Heart left ventricle (tissue), 16 donors: Measurements from ENCODE around the gene TM9SF3. TPM values are rescaled to one million over a fixed set of nuclear protein-coding genes. Genes with fewer than 3 reads are reported as not detected.
A peak's percentile ranks its signal among the peaks of the same experiment; 100 is the strongest.

ENCODE experiments used
- ATAC-seq, 4 donors: fragments of 200-7000 bp; cut with Tn5 transposase; one replicate each; pipeline ENCODE4 v1.9.1; 2020 to 2022; ENCODE audit warnings: moderate library complexity in 4 of 4, mild to moderate bottlenecking in 3 of 4, moderate number of reproducible peaks in 1 of 4
- DNase-seq, 5 donors: peaks; one replicate each; pipeline ENCODE4 v3.0.0-alpha.2; 2020
- H3K27ac ChIP-seq, 12 donors: fragments of 200-600 bp; sonication (generic) in 4 of 12; one replicate each; pipeline versions ENCODE4 v1.5.0 to v1.8.0; 2016 to 2022; ENCODE audit warnings: mild to moderate bottlenecking in 2 of 12
- H3K27me3 ChIP-seq, 9 donors: fragments of 200-600 bp; sonication (generic) in 2 of 9; one replicate each; pipeline versions ENCODE4 v1.5.1 to v1.8.0; 2016 to 2022; ENCODE audit warnings: mild to moderate bottlenecking in 3 of 9
- H3K36me3 ChIP-seq, 9 donors: fragments of 200-600 bp; sonication (generic) in 2 of 9; one replicate each; pipeline versions ENCODE4 v1.5.0 to v1.8.0; 2018 to 2022; ENCODE audit warnings: mild to moderate bottlenecking in 2 of 9
- H3K4me1 ChIP-seq, 12 donors: fragments of 200-600 bp; sonication (generic) in 4 of 12; one replicate each; pipeline versions ENCODE4 v1.5.0 to v1.8.0; 2016 to 2022; ENCODE audit warnings: mild to moderate bottlenecking in 3 of 12
- H3K4me3 ChIP-seq, 12 donors: fragments of 200-600 bp; sonication (generic) in 4 of 12; one replicate each; pipeline versions ENCODE4 v1.5.0 to v1.8.0; 2017 to 2022; ENCODE audit warnings: mild to moderate bottlenecking in 9 of 12, moderate library complexity in 4 of 12
- H3K9me3 ChIP-seq, 12 donors: fragments of 200-600 bp; sonication (generic) in 4 of 12; one replicate each; pipeline versions ENCODE4 v1.5.0 to v1.8.0; 2016 to 2022; ENCODE audit warnings: mild to moderate bottlenecking in 1 of 12
- CTCF ChIP-seq, 12 donors: fragments of 200-600 bp; sonication (generic) in 4 of 12; IDR thresholded peaks; one replicate each; pipeline versions ENCODE4 v1.5.0 to v1.8.0; 2018 to 2022; ENCODE audit warnings: antibody characterized with exemption in 12 of 12, mild to moderate bottlenecking in 5 of 12
- POLR2A ChIP-seq, 2 donors: fragments of 450-650 bp; IDR thresholded peaks; one replicate each; pipeline ENCODE4 v1.6.1; 2017; ENCODE audit warnings: antibody characterized with exemption in 2 of 2, mild to moderate bottlenecking in 2 of 2, moderate library complexity in 2 of 2
- WGBS, 4 donors: extraction: QIAGEN DNeasy Blood & Tissue Kit in 2 of 4; methylation state at CpG; one replicate each; pipeline versions ENCODE4 v1.1.5 to v1.1.7; 2013 to 2018; 5-methylcytosine and 5-hydroxymethylcytosine counted together
- intact Hi-C, 10 donors: fragments of 100-400 bp; cut with DNase I; formaldehyde crosslinking; loops; one replicate each; pipeline versions ENCODE4 v1.11.1 to v1.14.2; 2022
- polyA plus RNA-seq, 2 donors: library from polyadenylated mRNA; stranded (reverse); fragments of 200-250 nt; gene quantifications; one replicate each; pipeline ENCODE4 v1.2.3, GENCODE V29; 2013
- total RNA-seq, 9 donors: library from RNA; depleted of rRNA in 2 of 9; stranded (reverse); fragments of >200 nt in 2 of 9; fragmentation: NEBNext Ultra II Directional in 3 of 9; extraction: Animal tissue kit (Norgen Biotek cat#: 25700) in 3 of 9; gene quantifications; one replicate each; pipeline versions ENCODE4 v1.1.0 to v1.2.4, GENCODE V29; 2016 to 2023
- donor health status: ischemic (EF 13 %, LVEDD 7.1; RV severe dilation, severe dysfunction).
- donor health status: healthy with polysubstance abuse.
- donor health status: DM: no; HTN: yes; CAD: no.
- donor health status: DM: no; HTN: no; CAD: no.
- donor health status: ischemic (EF 25% LVEDD 6.9; RV normal size, moderate dysfunction).
- donor health status: ischemic (EF 25% LVEDD 5.7; RV mildly dilated, moderate dysfunction).
- donor health status: healthy.
- donor health status: DM: yes; HTN: yes; CAD: no.
- donor health status: ischemic (EF 35%, LVEDD 5.7; RV mildly dilated, moderate dysfunction).
- donor health status: nonischemic (EF 11% LVEDD 7.7; RV severe dilation, severe dysfunction).
- donor health status: DM: yes; HTN: yes; CAD: no.
- donor health status: PGD.
- donor health status: ischemic (EF 29% LVEDD 5.4; RV normal size, mild dysfunction).
- donor health status: nonischemic (EF 23%, LVEDD 6.1; RV moderate dilation, normal function).

Gene TM9SF3
- total and polyA plus RNA-seq, 11 donors, result 14.9 to 75.6 (median 61.1) TPM

DNA sequence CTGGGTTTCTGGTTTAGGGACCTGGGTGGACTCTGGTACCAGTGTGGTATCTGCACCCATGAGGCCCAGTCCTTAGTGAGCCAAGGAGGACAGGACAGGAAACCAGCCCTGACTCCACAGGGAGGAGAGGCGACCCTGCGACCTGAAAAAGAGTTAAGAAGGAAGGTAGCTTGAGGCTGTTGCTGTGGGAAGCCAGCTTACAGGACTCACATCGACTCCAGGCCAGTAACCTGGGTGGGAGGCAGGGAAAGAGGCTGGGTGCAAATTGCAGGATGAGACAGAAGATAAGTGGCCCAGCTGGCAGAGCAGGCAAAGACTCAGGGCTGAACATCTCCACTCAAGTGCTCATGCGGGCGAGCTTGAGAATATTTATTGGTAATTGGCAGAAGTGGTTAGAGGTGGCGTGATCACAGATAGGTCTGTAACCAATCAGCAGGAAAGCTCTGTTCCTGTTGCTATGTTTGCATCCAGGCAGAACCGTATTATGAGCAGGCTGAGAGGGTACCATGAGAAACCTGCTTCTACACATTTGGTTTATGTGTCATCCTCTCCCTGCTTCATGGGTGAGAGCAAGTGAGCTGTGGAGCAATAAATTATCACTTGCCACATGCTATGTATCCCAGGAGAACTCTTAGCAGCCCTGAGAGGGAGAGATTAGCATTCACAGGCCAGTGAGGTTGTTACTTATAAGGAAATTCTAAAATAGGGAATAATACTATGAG lies 84.1 kb downstream of the TM9SF3 start:
- Histone ChIP-seq H3K4me3 (no peak overlapping the region), H3K27me3 (no peaks in the 10 kb centered on the region), H3K4me1 (peaks cover 0 to 12% (median 2%) of the 10 kb centered on the region in 12 donors), H3K36me3 (no peaks in the 10 kb centered on the region), H3K27ac (no peak overlapping the region), H3K9me3 (no peaks in the 10 kb centered on the region)
- WGBS, 4 donors, result 82 to 88% (median 85%) methylated on average over 7 of the region's 7 CpGs
- no peak for ATAC-seq
- DNase-seq, result no peak
- intact Hi-C loops, result no loop called here
- TF ChIP-seq POLR2A (IDR thresholded peaks at IDR 0.05) (no peak), CTCF (IDR thresholded peaks at IDR 0.05) (no peak)

GRCh38 chr10:96501985-96502384 lies 84.8 kb downstream of the TM9SF3 start:
- WGBS, 4 donors, result 68 to 81% (median 78%) methylated on average over 4 of the region's 4 CpGs
- peaks cover 0 to 12% (median 2%) of the 10 kb centered on the region in 12 donors for H3K4me1 ChIP-seq
- no peaks in the 10 kb centered on the region for H3K36me3 ChIP-seq
- H3K27me3 ChIP-seq, result no peaks in the 10 kb centered on the region
- no peak for ATAC-seq
- DNase-seq, result no peak
- TF ChIP-seq POLR2A (IDR thresholded peaks at IDR 0.05) (no peak), CTCF (IDR thresholded peaks at IDR 0.05) (no peak)
- H3K27ac ChIP-seq, result no peak overlapping the region
- H3K4me3 ChIP-seq, result no peak overlapping the region
- H3K9me3 ChIP-seq, result no peaks in the 10 kb centered on the region
- intact Hi-C loops, result no loop called here

- DNase-seq (no peak), ATAC-seq (peak in 2 of 4 donors; percentile 35 to 38)
- H3K4me1 ChIP-seq, result peaks cover 0 to 4% (median 0%) of the 10 kb centered on the region in 12 donors
- no peaks in the 10 kb centered on the region for H3K27me3 ChIP-seq
- TF ChIP-seq CTCF (IDR thresholded peaks at IDR 0.05) (no peak), POLR2A (IDR thresholded peaks at IDR 0.05) (no peak)
- no peaks in the 10 kb centered on the region for H3K9me3 ChIP-seq
- H3K27ac ChIP-seq, result no peak overlapping the region
- intact Hi-C loops, result no loop called here
- no peaks in the 10 kb centered on the region for H3K36me3 ChIP-seq
- H3K4me3 ChIP-seq, result no peak overlapping the region
- 60 to 64% (median 61%) methylated on average over 7 of the region's 7 CpGs for WGBS, 4 donors
Observed at GRCh38 chr10:96500519-96500918, 86.3 kb downstream of the TM9SF3 start.

DNA sequence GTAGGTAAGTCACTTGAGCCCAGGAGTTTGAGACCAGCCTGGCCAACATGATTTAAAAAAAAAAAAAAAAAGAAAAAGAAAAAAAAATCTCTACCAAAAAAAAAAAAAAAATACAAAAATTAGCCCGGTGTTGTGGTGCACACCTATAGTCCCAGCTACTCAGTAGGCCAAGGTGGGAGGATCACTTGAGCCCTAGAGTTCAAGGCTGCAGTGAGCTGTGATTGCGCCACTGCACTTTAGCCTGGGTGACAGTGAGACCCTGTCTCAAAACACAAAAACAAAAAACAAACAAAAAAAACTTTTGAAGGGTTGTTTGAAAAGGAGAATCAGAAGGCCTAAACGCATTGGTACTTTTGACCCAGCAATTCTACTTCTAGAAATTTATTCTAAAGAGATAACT lies 86.8 kb downstream of the TM9SF3 start:
- ATAC-seq (no peak), DNase-seq (no peak)
- Histone ChIP-seq H3K27me3 (no peaks in the 10 kb centered on the region), H3K36me3 (no peaks in the 10 kb centered on the region), H3K9me3 (no peaks in the 10 kb centered on the region), H3K4me3 (no peak overlapping the region), H3K4me1 (no peaks in the 10 kb centered on the region), H3K27ac (no peak overlapping the region)
- intact Hi-C loops, result no loop called here
- WGBS, 4 donors, result 93 to 97% (median 94%) methylated on average over 3 of the region's 3 CpGs
- TF ChIP-seq POLR2A (IDR thresholded peaks at IDR 0.05) (no peak), CTCF (IDR thresholded peaks at IDR 0.05) (no peak)
